HepG2 (cell line): Measurements from ENCODE around the gene SPACA4. TPM values are rescaled to one million over a fixed set of nuclear protein-coding genes. Genes with fewer than 3 reads are reported as not detected.

Experiments used
- ATAC-seq: fragments of 200-7000 bp; cut with Tn5 transposase; 3 replicates; pipeline ENCODE4 v1.9.1; 2020; ENCODE audit warnings: mild to moderate bottlenecking, moderate library complexity
- BruUV-seq: library from RNA; stranded (reverse); fragments of 400-500 nt; replicated peaks from 2 replicates; lab custom pipeline; 2021; lab: Mats Ljungman, UMichigan
- CTCF ChIA-PET: fragments of 300-600 bp; formaldehyde crosslinking; extraction: SDS; loops from one replicate; lab custom pipeline; 2021; ENCODE audit warnings: low total read pairs, inconsistent platforms, low intra/inter-chr PET ratio; lab: Yijun Ruan, JAX
- POLR2A ChIA-PET: fragments of 350-600 bp; sonication (Branson Sonifier 250); formaldehyde crosslinking; loops from one replicate; lab custom pipeline; 2020; ENCODE audit warnings: antibody characterized with exemption, inconsistent platforms; lab: Yijun Ruan, JAX
- DNase-seq: peaks from one replicate; pipeline ENCODE4 v3.0.0-alpha.2; 2015; ENCODE audit warnings: low spot score
- FAIRE-seq: peaks from 3 replicates; lab custom pipeline; 2011; peaks lifted over from hg19 to GRCh38; lab: Jason Lieb, UNC
- H2AFZ ChIP-seq: one replicate; pipeline ENCODE4 v1.6.1; 2011; ENCODE audit warnings: low read length, inconsistent platforms
- H3K27ac ChIP-seq: fragments of 300-600 bp; 3 replicates; pipeline ENCODE4 v1.8.0; 2011; ENCODE audit warnings: mixed run types, mild to moderate bottlenecking, mixed read lengths, low read length, inconsistent platforms; ENCODE audit not compliant: insufficient read depth; ENCODE audit errors: extremely low read length
- H3K27me3 ChIP-seq, 2 experiments: fragments of 200-600 bp in 1 of 2; 2 replicates in 1 of 2; 3 replicates in 1 of 2; pipeline versions ENCODE4 v1.6.0 to v1.8.0; 2011; ENCODE audit warnings: low read length in 2 of 2, mild to moderate bottlenecking in 2 of 2, moderate library complexity in 2 of 2, inconsistent platforms in 1 of 2; ENCODE audit not compliant: insufficient read depth in 2 of 2, control insufficient read depth in 1 of 2
- H3K36me3 ChIP-seq, 2 experiments: fragments of 200-600 bp in 1 of 2; replicated peaks in 1 of 2; 2 replicates in 1 of 2; 3 replicates in 1 of 2; pipeline versions ENCODE4 v1.5.1 to v1.8.0; 2011; ENCODE audit warnings: low read length in 2 of 2, inconsistent platforms in 1 of 2; ENCODE audit not compliant: insufficient read depth in 2 of 2, control insufficient read depth in 1 of 2
- H3K4me1 ChIP-seq: 2 replicates; pipeline ENCODE4 v1.5.1; 2012; ENCODE audit warnings: low read length, inconsistent platforms; ENCODE audit not compliant: insufficient read depth
- H3K4me2 ChIP-seq: 2 replicates; pipeline ENCODE4 v1.6.0; 2011; ENCODE audit warnings: low read depth, low read length, inconsistent platforms
- H3K4me3 ChIP-seq, 3 experiments: fragments of 200-600 bp in 1 of 3; sonication (generic), shearing (Covaris generic) in 1 of 3; replicated peaks in 1 of 3; 2 replicates each; pipeline ENCODE4 v1.5.1; 2011 to 2016; ENCODE audit warnings: low read length in 3 of 3, inconsistent platforms in 2 of 3, low read depth in 2 of 3, mild to moderate bottlenecking in 2 of 3, control low read depth in 1 of 3, mixed read lengths in 1 of 3; ENCODE audit not compliant: insufficient read depth in 1 of 3
- H3K79me2 ChIP-seq: one replicate; pipeline ENCODE4 v1.6.1; 2011; ENCODE audit warnings: low read length, inconsistent platforms; ENCODE audit not compliant: insufficient read depth
- H3K9ac ChIP-seq: 2 replicates; pipeline ENCODE4 v1.6.0; 2011; ENCODE audit warnings: mild to moderate bottlenecking, low read depth, low read length, inconsistent platforms; ENCODE audit not compliant: insufficient read depth
- H3K9me3 ChIP-seq: 2 replicates; pipeline ENCODE4 v1.5.1; 2012; ENCODE audit warnings: mild to moderate bottlenecking, low read length
- H4K20me1 ChIP-seq: 2 replicates; pipeline ENCODE4 v1.6.0; 2011; ENCODE audit warnings: inconsistent platforms, mild to moderate bottlenecking, low read length, moderate library complexity; ENCODE audit not compliant: insufficient read depth
- FOXK1 ChIP-seq: sonication (generic); formaldehyde crosslinking; IDR thresholded peaks from 2 replicates; pipeline ENCODE4 v1.4.0; 2020; ENCODE audit warnings: low read depth, missing genetic modification reagents, borderline replicate concordance
- HMGXB3 ChIP-seq: sonication (generic); formaldehyde crosslinking; IDR thresholded peaks from 2 replicates; pipeline ENCODE4 v1.4.0; 2020; ENCODE audit warnings: missing genetic modification reagents, borderline replicate concordance
- JDP2 ChIP-seq: sonication (generic); formaldehyde crosslinking; IDR thresholded peaks from 2 replicates; pipeline ENCODE4 v1.8.1; 2022; ENCODE audit warnings: missing genetic modification reagents, borderline replicate concordance
- MAFK ChIP-seq, 2 experiments: IDR thresholded peaks in 1 of 2; conservative IDR thresholded peaks in 1 of 2; 2 replicates each; pipeline ENCODE4 v1.6.1; 2011; ENCODE audit warnings: improper control_type of control experiment in 2 of 2, low read length in 2 of 2
- RFX3 ChIP-seq: IDR thresholded peaks from 2 replicates; pipeline ENCODE4 v1.6.1; 2016; ENCODE audit warnings: missing biosample characterization, missing genetic modification reagents
- RFXAP ChIP-seq: sonication (generic); formaldehyde crosslinking; IDR thresholded peaks from 2 replicates; pipeline ENCODE4 v1.4.0; 2020; ENCODE audit warnings: missing genetic modification reagents, borderline replicate concordance
- SMC3 ChIP-seq: IDR thresholded peaks from 2 replicates; pipeline ENCODE4 v1.6.1; 2011; ENCODE audit warnings: low read length, improper control_type of control experiment
- SP140L ChIP-seq: sonication (generic); formaldehyde crosslinking; IDR thresholded peaks from 2 replicates; pipeline ENCODE4 v1.4.0; 2020; ENCODE audit warnings: missing genetic modification reagents, borderline replicate concordance
- STAG1 ChIP-seq: sonication (generic); formaldehyde crosslinking; IDR thresholded peaks from 2 replicates; pipeline ENCODE4 v1.4.0; 2020; ENCODE audit warnings: missing genetic modification reagents
- TAF1 ChIP-seq: sonication (generic); formaldehyde crosslinking; IDR thresholded peaks from 2 replicates; pipeline ENCODE4 v1.4.0; 2020; ENCODE audit warnings: missing genetic modification reagents
- TBX3 ChIP-seq: fragments of 450-650 bp; IDR thresholded peaks from 2 replicates; pipeline ENCODE4 v1.6.1; 2017; ENCODE audit warnings: antibody characterized with exemption, mild to moderate bottlenecking, inconsistent platforms, borderline replicate concordance
- ZBTB49 ChIP-seq: sonication (generic); formaldehyde crosslinking; IDR thresholded peaks from 2 replicates; pipeline ENCODE4 v1.4.0; 2020; ENCODE audit warnings: missing genetic modification reagents, borderline replicate concordance
- ZKSCAN8 ChIP-seq: IDR thresholded peaks from 2 replicates; pipeline ENCODE4 v1.6.1; 2016; ENCODE audit warnings: borderline replicate concordance, missing genetic modification reagents, missing compliant biosample characterization
- ZNF232 ChIP-seq: sonication (generic); formaldehyde crosslinking; IDR thresholded peaks from 2 replicates; pipeline ENCODE4 v1.4.0; 2020; ENCODE audit warnings: missing genetic modification reagents, borderline replicate concordance
- ZNF276 ChIP-seq: sonication (generic); formaldehyde crosslinking; IDR thresholded peaks from 2 replicates; pipeline ENCODE4 v1.4.0; 2020; ENCODE audit warnings: mild to moderate bottlenecking, low read depth, missing genetic modification reagents
- ZNF768 ChIP-seq: sonication (generic); formaldehyde crosslinking; IDR thresholded peaks from 2 replicates; pipeline ENCODE4 v1.4.0; 2020; ENCODE audit warnings: missing genetic modification reagents
- WGBS: methylation state at CpG from one replicate; pipeline ENCODE4 v1.1.6; 2017; ENCODE audit warnings: low lambda C conversion rate; 5-methylcytosine and 5-hydroxymethylcytosine counted together
- in situ Hi-C: cut with HindIII; loops from 2 replicates; pipeline ENCODE4 v1.10.0; 2017; ENCODE audit warnings: low pct_unique_long_range_greater_than_20kb; ENCODE audit not compliant: extremely low pct_ligation_motif_present
- intact Hi-C: fragments of 100-400 bp; cut with micrococcal nuclease; formaldehyde crosslinking; loops from one replicate; pipeline ENCODE4 v1.10.0; 2022; ENCODE audit not compliant: unreplicated experiment
- polyA plus RNA-seq, 8 experiments: library from polyadenylated mRNA; depleted of rRNA in 3 of 8; stranded (reverse) in 7 of 8; unstranded in 1 of 8; fragments of >200 nt; fragmentation: Illumina TruSeq in 4 of 8; extraction: Trizol in 4 of 8; gene quantifications; 2 replicates each; pipeline versions ENCODE4 v1.2.1 to v1.2.3, GENCODE V29; 2011 to 2016; ENCODE audit warnings: low read depth in 4 of 8, missing spikeins in 1 of 8, mixed read lengths in 1 of 8; ENCODE audit not compliant: insufficient read depth in 1 of 8
- total RNA-seq, 5 experiments: library from RNA; depleted of rRNA; stranded (reverse); fragments of >200 nt; fragmentation: Illumina TruSeq; extraction: Trizol; gene quantifications; 2 replicates each; pipeline ENCODE4 v1.2.3, GENCODE V29; 2016; ENCODE audit warnings: low read depth in 1 of 5

Gene SPACA4
- total and polyA plus RNA-seq, 2 of the 13 experiments (the other 11 are each of a cell fraction or from before 2014, with no cell fraction given): not detected

GRCh38 chr19:48560095-48560530 is 46.4 kb upstream of the SPACA4 start:
- no peaks in the 10 kb centered on the region for H3K9me3 ChIP-seq
- H3K9ac ChIP-seq: no peak overlapping the region
- H3K36me3 ChIP-seq: no peaks in the 10 kb centered on the region
- BruUV-seq: no TSS peak
- no peak overlapping the region for H3K4me2 ChIP-seq
- no peak for FAIRE-seq
- H3K79me2 ChIP-seq: no peaks in the 10 kb centered on the region
- H3K4me3 ChIP-seq: no peak overlapping the region
- no peak for ATAC-seq
- no peaks in the 10 kb centered on the region for H3K27me3 ChIP-seq
- H2AFZ ChIP-seq: no peak overlapping the region
- no peaks in the 10 kb centered on the region for H4K20me1 ChIP-seq
- peak; percentile 43 for DNase-seq
- intact Hi-C loops (no loop called here), in situ Hi-C loops (no loop called here)
- H3K27ac ChIP-seq: no peak overlapping the region
- ChIA-PET CTCF (interaction anchor here (0.8 kb wide), 1 partner anchor 24 kb away, joined by 3 read pairs; no protein-coding TSS in a partner anchor), POLR2A (no interaction called here)
- WGBS: 96% methylated on average over 6 of the region's 6 CpGs
- peaks cover 63% of the 10 kb centered on the region for H3K4me1 ChIP-seq
- TF ChIP-seq HMGXB3 (CRISPR knock-in tag) (no peak), FOXK1 (no peak), STAG1 (CRISPR knock-in tag) (peak; percentile 71), ZNF768 (CRISPR knock-in tag) (0 out of 2 replicates have a peak, but pooled peaks have one; percentile 6), ZBTB49 (no peak), ZKSCAN8 (no peak), SP140L (CRISPR knock-in tag) (no peak), ZNF276 (no peak), MAFK (conservative IDR thresholded peaks at IDR 0.05 in 1 of 2, IDR thresholded peaks at IDR 0.05 in 1 of 2; ENCODE audit: low read length in 2 of 2) (peak; percentile 92 to 96), SMC3 (peak; percentile 43), TBX3 (no peak), RFX3 (CRISPR knock-in tag) (no peak), ZNF232 (CRISPR knock-in tag) (no peak), JDP2 (CRISPR knock-in tag) (no peak), TAF1 (CRISPR knock-in tag) (no peak), RFXAP (CRISPR knock-in tag) (no peak)
